ENCODE data around the gene TCP1. TPM values are rescaled to one million over a fixed set of nuclear protein-coding genes. Genes with fewer than 3 reads are reported as not detected.

The TCP1 gene
- total RNA-seq, 1 donor from 2014 or later, result 254 TPM

DNA sequence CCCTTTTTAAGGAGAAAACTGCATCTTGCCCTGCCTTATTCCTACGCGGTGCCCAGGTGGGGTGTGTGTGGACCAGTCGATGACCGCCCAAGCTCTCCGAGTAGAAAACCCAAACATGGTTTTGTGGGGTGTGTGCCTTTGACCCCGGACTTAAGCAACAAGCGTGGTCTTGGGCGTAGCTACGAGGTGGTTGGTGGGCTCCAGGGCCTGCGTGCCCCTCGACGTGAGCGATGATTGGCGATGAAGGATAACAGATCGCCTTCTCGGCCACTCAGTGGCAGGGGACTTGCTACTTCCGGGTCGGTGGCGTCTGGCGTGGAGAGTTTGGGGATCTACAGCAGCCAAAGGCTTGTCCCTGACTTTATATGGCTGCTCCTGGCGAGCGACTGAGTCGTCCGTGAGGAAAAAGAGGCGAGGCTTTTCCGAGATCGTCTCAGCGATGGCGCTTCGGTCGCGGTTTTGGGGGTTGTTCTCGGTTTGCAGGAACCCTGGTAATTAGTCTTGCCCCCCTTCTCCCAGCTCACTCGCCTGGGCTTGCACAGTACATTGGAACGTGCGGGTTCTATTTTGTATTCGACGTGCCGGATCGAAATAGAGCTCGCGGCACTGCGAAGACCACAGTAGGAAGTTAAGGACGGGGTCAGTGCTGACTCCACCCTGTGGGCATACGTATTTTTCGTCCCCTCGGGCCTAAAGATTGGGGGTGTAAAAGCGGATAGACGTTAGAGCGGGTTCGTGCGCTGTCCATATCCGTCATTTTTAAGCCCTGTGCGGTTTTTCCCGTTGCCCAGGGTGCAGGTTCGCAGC, 950 bp upstream of the TCP1 start, which contains the start of gene MRPL18:
Gene MRPL18 (plus strand): TSS at position 319 of the 807 bp plus-strand sequence. CDS start 121 bp downstream, at position 440.
- H3K9me3 Mint-ChIP-seq (ENCODE audit: unreplicated experiment), result peaks cover 18% of the 10 kb centered on the region
- H3K36me3 Mint-ChIP-seq (ENCODE audit: unreplicated experiment), result no peaks in the 10 kb centered on the region
- H3K27ac Mint-ChIP-seq (ENCODE audit: unreplicated experiment), result peak within 1 kb of the TSS; percentile 80
- peaks cover 34% of the 10 kb centered on the region for H3K4me1 Mint-ChIP-seq (ENCODE audit: low read depth, unreplicated experiment)
- peak; percentile 89 for DNase-seq
- peak within 1 kb of the TSS; percentile 90 for H3K4me3 Mint-ChIP-seq (ENCODE audit: unreplicated experiment)
- TF ChIP-seq CTCF (IDR thresholded peaks at IDR 0.05; ENCODE audit: partially characterized antibody, unreplicated experiment), result no peak
- peaks cover 11% of the 10 kb centered on the region for H3K27me3 Mint-ChIP-seq (ENCODE audit: unreplicated experiment)

- Mint-ChIP-seq H3K9me3 (ENCODE audit: unreplicated experiment) (peaks cover 13% of the 10 kb centered on the region), H3K36me3 (ENCODE audit: unreplicated experiment) (no peaks in the 10 kb centered on the region), H3K27ac (ENCODE audit: unreplicated experiment) (peak overlapping the region; percentile 55), H3K4me3 (ENCODE audit: unreplicated experiment) (peak overlapping the region; percentile 90), H3K27me3 (ENCODE audit: unreplicated experiment) (peaks cover 13% of the 10 kb centered on the region), H3K4me1 (ENCODE audit: low read depth, unreplicated experiment) (peaks cover 28% of the 10 kb centered on the region)
- no peak for TF ChIP-seq CTCF (IDR thresholded peaks at IDR 0.05; ENCODE audit: partially characterized antibody, unreplicated experiment)
- DNase-seq, result peak; percentile 56
Measured at GRCh38 chr6:159788753-159789376, 537 bp downstream of the TCP1 start.

- Mint-ChIP-seq H3K4me1 (ENCODE audit: low read depth, unreplicated experiment) (peaks cover 28% of the 10 kb centered on the region), H3K4me3 (ENCODE audit: unreplicated experiment) (peak overlapping the region; percentile 90), H3K9me3 (ENCODE audit: unreplicated experiment) (peaks cover 13% of the 10 kb centered on the region), H3K27ac (ENCODE audit: unreplicated experiment) (peak overlapping the region; percentile 55), H3K27me3 (ENCODE audit: unreplicated experiment) (peaks cover 13% of the 10 kb centered on the region), H3K36me3 (ENCODE audit: unreplicated experiment) (no peaks in the 10 kb centered on the region)
- TF ChIP-seq CTCF (IDR thresholded peaks at IDR 0.05; ENCODE audit: partially characterized antibody, unreplicated experiment), result no peak
- no peak for DNase-seq
Measured at GRCh38 chr6:159788276-159788675, 1.1 kb downstream of the TCP1 start.

DNA sequence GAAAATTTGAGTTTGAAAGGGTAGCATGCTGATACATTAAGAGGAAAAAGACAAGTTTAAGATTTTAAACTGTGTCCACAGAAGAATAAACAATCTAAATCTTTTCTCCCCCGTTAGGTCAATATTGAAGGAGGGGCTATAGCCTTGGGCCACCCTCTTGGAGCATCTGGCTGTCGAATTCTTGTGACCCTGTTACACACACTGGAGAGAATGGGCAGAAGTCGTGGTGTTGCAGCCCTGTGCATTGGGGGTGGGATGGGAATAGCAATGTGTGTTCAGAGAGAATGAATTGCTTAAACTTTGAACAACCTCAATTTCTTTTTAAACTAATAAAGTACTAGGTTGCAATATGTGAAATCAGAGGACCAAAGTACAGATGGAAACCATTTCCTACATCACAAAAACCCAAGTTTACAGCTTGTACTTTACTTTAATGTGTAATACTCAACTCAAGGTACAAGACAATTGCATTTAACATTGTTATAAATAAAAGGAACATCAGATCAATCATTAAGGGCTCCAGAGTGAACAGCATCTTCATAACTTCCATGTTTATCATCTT, 10.8 kb downstream of the TCP1 start:
- H3K36me3 Mint-ChIP-seq (ENCODE audit: unreplicated experiment), result no peaks in the 10 kb centered on the region
- no peaks in the 10 kb centered on the region for H3K27me3 Mint-ChIP-seq (ENCODE audit: unreplicated experiment)
- no peak for TF ChIP-seq CTCF (IDR thresholded peaks at IDR 0.05; ENCODE audit: partially characterized antibody, unreplicated experiment)
- peaks cover 1% of the 10 kb centered on the region for H3K4me1 Mint-ChIP-seq (ENCODE audit: low read depth, unreplicated experiment)
- no peak overlapping the region for H3K4me3 Mint-ChIP-seq (ENCODE audit: unreplicated experiment)
- no peak for DNase-seq
- H3K27ac Mint-ChIP-seq (ENCODE audit: unreplicated experiment), result no peak overlapping the region
- H3K9me3 Mint-ChIP-seq (ENCODE audit: unreplicated experiment), result no peaks in the 10 kb centered on the region
